ENCODE results near the gene TTC23.
"Not testable (repeated sequence)": the region's sequence is repeated elsewhere in the genome, so short reads cannot be mapped to it uniquely, and the experiment has no call there.

The TTC23 gene

GRCh38 chr15:99250001-99250400 is 620 bp upstream of the TTC23 start:
- no peak for DNase-seq

GRCh38 chr15:99248000-99248715 is 1.2 kb downstream of the TTC23 start:
- no peak for DNase-seq

- no peak for DNase-seq
Measured at GRCh38 chr15:99247062-99247461, 2.3 kb downstream of the TTC23 start.

DNA sequence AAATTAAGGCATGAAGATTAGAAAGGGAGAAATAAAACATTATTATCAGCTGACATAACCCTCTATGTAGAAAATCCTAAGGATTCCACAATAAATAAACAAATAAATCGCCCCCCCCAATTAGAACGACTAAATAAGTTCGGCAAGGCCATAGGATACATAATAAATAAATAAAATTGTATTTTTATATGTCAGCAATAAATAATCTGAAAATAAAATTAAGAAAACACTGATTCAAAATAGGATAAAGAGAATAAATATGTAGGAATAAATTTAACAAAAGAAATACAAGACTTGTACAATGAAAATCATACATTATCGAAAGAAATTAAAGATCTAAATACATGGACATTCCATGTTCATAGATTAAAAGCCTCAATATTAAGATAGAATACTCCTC is 5.1 kb downstream of the TTC23 start:
- no peak for DNase-seq

DNA sequence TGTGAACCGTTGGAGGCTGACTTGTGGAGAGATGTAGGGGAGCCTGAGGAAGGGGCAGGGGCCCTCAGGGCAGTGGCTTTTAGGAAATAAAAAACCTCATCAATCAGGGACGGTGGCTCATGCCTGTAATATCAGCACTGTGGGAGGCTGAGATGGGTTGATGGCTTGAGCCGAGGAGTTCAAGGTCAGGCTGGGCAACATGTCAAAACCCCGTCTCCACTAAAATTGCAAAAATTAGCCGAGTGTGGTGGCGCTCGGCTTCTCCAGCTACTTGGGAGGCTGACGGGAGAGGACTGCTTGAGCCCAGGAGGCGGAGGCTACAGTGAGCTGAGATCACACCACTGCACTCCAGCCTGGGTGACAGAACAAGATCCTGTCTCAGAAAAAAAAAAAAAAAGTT is 7.6 kb downstream of the TTC23 start:
- no peak for DNase-seq

GRCh38 chr15:99239545-99240198 is 9.7 kb downstream of the TTC23 start:
- no peak for DNase-seq

- DNase-seq = no peak
Measured at GRCh38 chr15:99238849-99239248, 10.5 kb downstream of the TTC23 start.

DNA sequence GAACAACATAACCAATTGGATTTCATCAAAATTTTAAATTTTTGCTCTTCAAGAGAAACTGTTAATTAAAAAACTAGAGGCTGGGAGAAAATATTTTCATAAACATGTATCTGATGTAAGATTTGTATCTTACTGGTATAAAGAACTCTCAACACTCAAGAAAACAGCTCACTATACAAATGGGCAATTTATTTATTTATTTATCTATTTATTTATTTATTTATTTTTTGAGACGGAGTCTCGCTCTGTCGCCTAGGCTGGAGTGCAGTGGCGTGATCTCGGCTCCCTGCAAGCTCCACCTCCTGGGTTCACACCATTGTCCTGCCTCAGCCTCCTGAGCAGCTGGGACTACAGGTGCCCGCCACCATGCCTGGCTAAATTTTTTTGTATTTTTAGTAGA is 15.2 kb downstream of the TTC23 start:
- DNase-seq = not testable (repeated sequence)

GRCh38 chr15:99232740-99233139 is 16.6 kb downstream of the TTC23 start:
- no peak for DNase-seq

- DNase-seq = no peak
Measured at GRCh38 chr15:99230867-99231266, 18.5 kb downstream of the TTC23 start.

DNA sequence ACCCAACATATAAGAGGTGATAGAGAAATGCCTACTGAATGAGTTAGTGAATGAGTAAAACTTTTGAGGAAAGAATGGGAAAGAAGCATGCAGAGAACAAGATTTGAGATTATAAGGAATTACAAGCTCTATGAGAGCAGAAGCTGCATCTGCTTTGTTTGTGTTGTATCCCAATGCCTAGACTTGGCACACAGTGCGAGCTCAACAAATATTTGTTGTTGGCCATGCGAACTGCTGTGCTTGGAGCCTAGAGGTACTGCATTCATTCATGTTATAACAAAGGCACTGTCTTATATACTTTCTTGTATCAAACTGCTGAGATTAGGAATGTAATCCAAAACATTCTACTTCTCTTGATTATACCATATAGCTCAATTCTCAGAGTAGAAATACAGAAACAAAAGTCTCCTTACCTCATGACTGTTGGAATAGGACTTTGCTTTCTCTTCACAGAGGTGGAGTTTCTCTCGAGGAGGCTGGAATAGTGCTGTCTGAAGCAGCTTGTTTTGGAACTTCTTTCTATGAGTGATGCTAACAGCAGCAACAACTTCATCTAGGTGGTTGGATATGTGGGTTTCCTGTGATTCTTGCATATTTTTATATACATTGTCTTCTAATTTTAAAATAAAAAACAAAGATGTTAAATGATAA is 21.1 kb downstream of the TTC23 start:
- no peak for DNase-seq

GRCh38 chr15:99226802-99227201 is 22.6 kb downstream of the TTC23 start:
- no peak for DNase-seq

DNA sequence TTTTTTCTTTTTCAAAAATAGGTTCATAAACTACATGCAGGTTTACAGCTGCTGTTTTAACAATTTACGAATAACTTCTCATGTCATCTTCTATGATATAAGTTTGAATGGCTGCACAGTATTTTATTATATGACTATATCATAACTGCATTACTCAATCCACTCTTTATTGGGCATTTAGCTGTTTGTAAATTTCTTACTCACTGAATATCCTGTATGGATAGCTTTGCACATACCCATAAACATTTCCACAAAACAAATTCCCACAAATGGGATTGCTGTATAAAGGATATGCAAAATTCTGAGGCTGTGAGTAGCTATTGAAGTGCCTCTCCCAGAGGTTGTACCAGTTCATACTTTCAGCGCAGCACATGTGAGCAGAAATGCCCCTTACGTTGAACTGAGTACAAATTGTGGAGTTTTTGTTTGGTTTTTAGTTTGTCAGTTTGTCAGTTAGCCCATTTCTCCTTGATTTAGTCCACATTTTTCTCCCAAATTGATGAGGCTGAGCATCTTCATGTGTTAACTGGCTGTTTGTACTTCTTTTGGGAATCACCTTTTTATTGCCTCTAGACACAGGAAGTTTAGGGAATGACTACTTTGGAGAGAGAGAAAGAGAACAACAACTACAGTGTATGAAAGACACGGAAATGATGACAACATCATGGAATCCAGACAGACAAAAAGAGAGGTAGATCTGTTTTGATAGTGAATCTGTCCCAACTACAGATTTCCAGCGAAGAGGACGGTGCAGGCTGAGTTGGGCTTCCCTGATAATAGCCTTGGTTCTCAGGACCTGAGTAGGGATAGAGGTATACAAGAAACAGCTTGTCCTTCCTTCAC is 24.8 kb downstream of the TTC23 start:
- no peak for DNase-seq

DNA sequence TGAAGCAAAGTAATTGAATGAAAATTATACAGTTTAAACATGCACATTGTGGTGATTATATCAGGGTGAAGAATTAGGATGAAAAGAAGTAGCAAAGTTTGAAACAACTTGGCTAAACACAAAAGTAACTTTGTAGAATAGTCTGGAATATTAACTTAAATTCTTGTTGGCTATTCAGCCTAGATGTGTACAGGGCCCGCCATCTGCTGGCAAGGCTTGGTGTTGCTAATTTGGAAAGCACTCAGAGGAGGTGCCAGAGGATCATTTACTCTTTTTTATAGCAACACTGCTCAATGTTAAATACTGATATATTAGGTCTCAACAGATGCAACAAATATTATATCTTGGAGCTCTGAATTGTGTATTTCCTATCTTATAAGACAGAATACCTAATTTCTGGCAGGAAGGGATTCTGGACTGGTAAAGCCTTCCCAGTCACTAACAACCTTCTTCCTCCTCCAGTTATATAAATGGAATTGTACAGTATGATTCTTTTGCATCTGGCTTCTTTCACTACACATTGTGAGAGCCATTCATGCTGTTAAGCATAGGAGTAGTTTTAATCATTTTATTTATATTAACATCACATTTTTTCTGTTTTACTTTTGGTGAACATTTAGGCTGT is 36.1 kb downstream of the TTC23 start:
- DNase-seq = peak; percentile 17

DNA sequence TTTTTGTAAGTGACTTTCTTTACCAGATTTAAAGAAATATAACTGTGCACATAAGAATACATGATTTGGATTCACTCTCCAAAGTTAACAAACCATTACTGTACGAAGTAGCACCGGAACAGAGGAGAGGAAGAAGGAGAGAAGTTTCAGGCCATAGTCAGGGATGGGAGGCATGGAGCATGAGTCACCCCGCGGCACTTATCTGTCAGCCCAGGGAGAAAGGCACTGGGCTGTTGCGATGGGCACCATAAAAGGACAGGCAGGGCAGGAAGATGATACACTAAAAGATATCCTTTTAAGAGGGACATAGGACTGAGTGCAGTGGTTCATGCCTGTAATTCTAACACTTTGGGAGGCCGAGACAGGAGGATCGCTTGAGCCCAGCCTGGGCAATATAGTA is 37.0 kb downstream of the TTC23 start:
- no peak for DNase-seq

- no peak for DNase-seq
Measured at GRCh38 chr15:99211926-99212325, 37.5 kb downstream of the TTC23 start.

- DNase-seq = no peak
Measured at GRCh38 chr15:99210334-99210733, 39.0 kb downstream of the TTC23 start.

- no peak for DNase-seq
Measured at GRCh38 chr15:99209326-99209725, 40.1 kb downstream of the TTC23 start.

DNA sequence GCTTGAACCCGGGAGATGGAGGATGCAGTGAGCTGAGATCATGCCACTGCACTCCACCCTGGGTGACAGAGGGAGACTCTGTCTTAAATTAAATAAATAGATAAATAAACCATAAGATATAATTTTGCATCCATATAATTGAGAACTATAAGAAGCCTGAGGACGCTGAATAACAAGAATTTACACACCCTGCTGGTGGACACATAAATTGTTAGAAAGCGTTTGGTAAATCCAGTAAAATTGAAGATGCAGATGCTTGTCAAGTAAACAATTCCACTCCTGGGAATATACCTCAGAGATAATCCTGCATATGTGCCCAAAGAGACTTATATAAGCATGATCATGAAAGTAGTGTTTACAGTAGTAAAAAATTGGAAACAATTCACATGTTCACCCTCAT is 41.7 kb downstream of the TTC23 start:
- no peak for DNase-seq

- DNase-seq = no peak
Measured at GRCh38 chr15:99202176-99202552, 47.2 kb downstream of the TTC23 start.

GRCh38 chr15:99201408-99202175 is 47.8 kb downstream of the TTC23 start:
- no peak for DNase-seq

GRCh38 chr15:99197856-99198255 is 51.5 kb downstream of the TTC23 start:
- DNase-seq = no peak

Measured in effector CD8-positive, alpha-beta T cell (primary cell).